WTC11 (cell line): ENCODE data around the gene NDUFA11. TPM values are rescaled to one million over a fixed set of nuclear protein-coding genes. Genes with fewer than 3 reads are reported as not detected.
"Not testable (repeated sequence)": the region's sequence is repeated elsewhere in the genome, so short reads cannot be mapped to it uniquely, and the experiment has no call there.

Experiments
- ATAC-seq: fragments of 200-7000 bp; cut with Tn5 transposase; 2 replicates; pipeline ENCODE4 v1.10.0; 2021; ENCODE audit warnings: mild to moderate bottlenecking, moderate library complexity
- CTCF ChIA-PET: fragments of 300-600 bp; sonication (Branson Sonifier 250); formaldehyde crosslinking; loops from one replicate; lab custom pipeline; 2021; ENCODE audit warnings: antibody characterized with exemption; lab: Charles Lee
- POLR2A ChIA-PET: fragments of 350-600 bp; sonication (Branson Sonifier 250); formaldehyde crosslinking; loops from one replicate; lab custom pipeline; 2021; ENCODE audit warnings: antibody characterized with exemption; lab: Charles Lee
- DNase-seq: peaks from one replicate; pipeline ENCODE4 v3.0.0; 2021; ENCODE audit warnings: low spot score
- H3K27ac Mint-ChIP-seq: 2 replicates; pipeline ENCODE4 v1.8.0; 2021; ENCODE audit warnings: mixed read lengths
- H3K27me3 Mint-ChIP-seq: 2 replicates; pipeline ENCODE4 v1.8.0; 2021; ENCODE audit warnings: low read depth, mild to moderate bottlenecking, moderate library complexity, mixed read lengths
- H3K36me3 Mint-ChIP-seq: 2 replicates; pipeline ENCODE4 v1.8.0; 2021; ENCODE audit warnings: mixed read lengths
- H3K4me1 Mint-ChIP-seq: 2 replicates; pipeline ENCODE4 v1.8.0; 2022; ENCODE audit warnings: mixed read lengths
- H3K4me3 Mint-ChIP-seq: 2 replicates; pipeline ENCODE4 v1.8.0; 2021; ENCODE audit warnings: mild to moderate bottlenecking, moderate library complexity, mixed read lengths
- H3K9me3 Mint-ChIP-seq: 2 replicates; pipeline ENCODE4 v1.8.0; 2021; ENCODE audit warnings: mixed read lengths
- CDX4 ChIP-seq: fragments of 250-450 bp; sonication (Bioruptor Pico); IDR thresholded peaks from 2 replicates; pipeline ENCODE4 v1.9.0; 2021; ENCODE audit warnings: moderate library complexity, mild to moderate bottlenecking, inconsistent platforms, borderline replicate concordance
- CREB1 ChIP-seq: sonication (generic); formaldehyde crosslinking; IDR thresholded peaks from 2 replicates; pipeline ENCODE4 v1.8.0; 2023; ENCODE audit warnings: mild to moderate bottlenecking, missing genetic modification reagents
- E2F1 ChIP-seq: sonication (generic); formaldehyde crosslinking; IDR thresholded peaks from 2 replicates; pipeline ENCODE4 v1.8.0; 2022; ENCODE audit warnings: mild to moderate bottlenecking, missing genetic modification reagents
- FOXP1 ChIP-seq: sonication (generic); formaldehyde crosslinking; IDR thresholded peaks from 2 replicates; pipeline ENCODE4 v1.8.0; 2022; ENCODE audit warnings: missing genetic modification reagents, mild to moderate bottlenecking, moderate library complexity, borderline replicate concordance
- GABPB1 ChIP-seq: sonication (generic); formaldehyde crosslinking; IDR thresholded peaks from 2 replicates; pipeline ENCODE4 v1.8.1; 2023; ENCODE audit warnings: mild to moderate bottlenecking, missing genetic modification reagents
- GTF2I ChIP-seq: fragments of 250-450 bp; sonication (Bioruptor Pico); conservative IDR thresholded peaks from 2 replicates; pipeline ENCODE4 v1.4.0; 2021; ENCODE audit warnings: mild to moderate bottlenecking
- IRF2 ChIP-seq: sonication (generic); formaldehyde crosslinking; IDR thresholded peaks from 2 replicates; pipeline ENCODE4 v1.8.0; 2022; ENCODE audit warnings: low read depth, missing genetic modification reagents, borderline replicate concordance
- KAT7 ChIP-seq: sonication (generic); formaldehyde crosslinking; IDR thresholded peaks from 2 replicates; pipeline ENCODE4 v1.8.1; 2023; ENCODE audit warnings: missing genetic modification reagents, mild to moderate bottlenecking, borderline replicate concordance
- MAX ChIP-seq: sonication (generic); formaldehyde crosslinking; IDR thresholded peaks from 2 replicates; pipeline ENCODE4 v1.8.0; 2022; ENCODE audit warnings: mild to moderate bottlenecking, missing genetic modification reagents
- PREB ChIP-seq: sonication (generic); formaldehyde crosslinking; IDR thresholded peaks from 2 replicates; pipeline ENCODE4 v1.8.1; 2022; ENCODE audit warnings: mild to moderate bottlenecking, missing genetic modification reagents, moderate library complexity, borderline replicate concordance
- SMAD3 ChIP-seq: sonication (generic); formaldehyde crosslinking; IDR thresholded peaks from 2 replicates; pipeline ENCODE4 v1.8.0; 2022; ENCODE audit warnings: missing genetic modification reagents, mild to moderate bottlenecking, borderline replicate concordance
- TCF7 ChIP-seq: sonication (generic); formaldehyde crosslinking; IDR thresholded peaks from 2 replicates; pipeline ENCODE4 v1.8.0; 2022; ENCODE audit warnings: mild to moderate bottlenecking, low read depth, missing genetic modification reagents, moderate library complexity
- TEAD4 ChIP-seq: sonication (generic); formaldehyde crosslinking; IDR thresholded peaks from 2 replicates; pipeline ENCODE4 v1.8.0; 2022; ENCODE audit warnings: mild to moderate bottlenecking, missing genetic modification reagents
- USF2 ChIP-seq: sonication (generic); formaldehyde crosslinking; IDR thresholded peaks from 2 replicates; pipeline ENCODE4 v1.8.1; 2023; ENCODE audit warnings: mild to moderate bottlenecking, missing genetic modification reagents, moderate library complexity
- ZBTB21 ChIP-seq: sonication (generic); formaldehyde crosslinking; IDR thresholded peaks from 2 replicates; pipeline ENCODE4 v1.8.1; 2023; ENCODE audit warnings: mild to moderate bottlenecking, missing genetic modification reagents, borderline replicate concordance
- ZNF219 ChIP-seq: sonication (generic); formaldehyde crosslinking; IDR thresholded peaks from 2 replicates; pipeline ENCODE4 v1.8.0; 2023; ENCODE audit warnings: missing genetic modification reagents, mild to moderate bottlenecking, borderline replicate concordance
- ZSCAN18 ChIP-seq: fragments of 250-450 bp; sonication (Bioruptor Pico); IDR thresholded peaks from 2 replicates; pipeline ENCODE4 v2.1.2; 2022; ENCODE audit warnings: mild to moderate bottlenecking, moderate library complexity
- total RNA-seq: library from RNA; stranded (reverse); gene quantifications from 3 replicates; pipeline ENCODE4 v1.2.3, GENCODE V29; 2021

The NDUFA11 gene
- total RNA-seq, 1 experiment from 2014 or later = 261 TPM

- Mint-ChIP-seq H3K9me3 (no peaks in the 10 kb centered on the region), H3K4me1 (0 out of 2 replicates have a peak, but pooled peaks cover 3% of the 10 kb centered on the region), H3K27me3 (peaks cover 33% of the 10 kb centered on the region), H3K27ac (no peak overlapping the region), H3K4me3 (no peak overlapping the region), H3K36me3 (no peaks in the 10 kb centered on the region)
- TF ChIP-seq TCF7 (CRISPR knock-in tag) (no peak), ZSCAN18 (no peak), ZNF219 (CRISPR knock-in tag) (no peak), E2F1 (no peak), SMAD3 (CRISPR knock-in tag) (no peak), KAT7 (no peak), GTF2I (no peak)
- DNase-seq (no peak), ATAC-seq (no peak)
- POLR2A ChIA-PET = no interaction called here
- CTCF ChIA-PET = interaction anchor here (0.5 to 4.5 kb wide), 8 partner anchors 8 to 85 kb away, joined by 3 to 66 read pairs (median 4); partner anchors contain the start of genes NDUFA11 and NRTN
Observed at GRCh38 chr19:5889288-5889971, 14.2 kb downstream of the NDUFA11 start.

- peaks cover 29% of the 10 kb centered on the region for H3K27me3 Mint-ChIP-seq
- DNase-seq, POLR2A ChIA-PET, H3K4me3 Mint-ChIP-seq, ATAC-seq, H3K9me3 Mint-ChIP-seq, H3K36me3 Mint-ChIP-seq, H3K27ac Mint-ChIP-seq: not testable (repeated sequence)
- CTCF ChIA-PET = interaction anchor here (1.2 kb wide), 1 partner anchor 80 kb away, joined by 5 read pairs; no protein-coding TSS in a partner anchor
- peaks cover 11% of the 10 kb centered on the region for H3K4me1 Mint-ChIP-seq
Observed at GRCh38 chr19:5884065-5884811, 19.4 kb downstream of the NDUFA11 start.

- H3K36me3 Mint-ChIP-seq, H3K9me3 Mint-ChIP-seq, ATAC-seq, H3K4me3 Mint-ChIP-seq, DNase-seq, POLR2A ChIA-PET, H3K27ac Mint-ChIP-seq: not testable (repeated sequence)
- CTCF ChIA-PET = interaction anchor here (0.6 to 1.3 kb wide), 5 partner anchors 13 to 151 kb away, joined by 3 to 5 read pairs (median 4); partner anchors contain the start of gene NRTN
- peaks cover 11% of the 10 kb centered on the region for H3K4me1 Mint-ChIP-seq
- H3K27me3 Mint-ChIP-seq = peaks cover 25% of the 10 kb centered on the region
Observed at GRCh38 chr19:5883157-5883873, 20.3 kb downstream of the NDUFA11 start.

- no peaks in the 10 kb centered on the region for H3K9me3 Mint-ChIP-seq
- H3K27me3 Mint-ChIP-seq = peaks cover 18% of the 10 kb centered on the region
- H3K27ac Mint-ChIP-seq = no peak overlapping the region
- ATAC-seq (no peak), DNase-seq (no peak)
- H3K36me3 Mint-ChIP-seq = no peaks in the 10 kb centered on the region
- ChIA-PET POLR2A (no interaction called here), CTCF (interaction anchor here (0.6 to 1.3 kb wide), 3 partner anchors 14 to 78 kb away, joined by 3 to 4 read pairs (median 3); partner anchors contain the start of gene NRTN)
- peaks cover 11% of the 10 kb centered on the region for H3K4me1 Mint-ChIP-seq
- no peak overlapping the region for H3K4me3 Mint-ChIP-seq
- TF ChIP-seq IRF2 (CRISPR knock-in tag) = no peak
- TF ChIP-seq CDX4 (CRISPR knock-in tag) = no peak
- TF ChIP-seq GABPB1 (CRISPR knock-in tag) = no peak
- TF ChIP-seq FOXP1 (CRISPR knock-in tag) = no peak
- no peak for TF ChIP-seq PREB (CRISPR knock-in tag)
- TF ChIP-seq CREB1 (CRISPR knock-in tag) = no peak
- no peak for TF ChIP-seq MAX (CRISPR knock-in tag)
- TF ChIP-seq USF2 = no peak
- no peak for TF ChIP-seq ZBTB21 (CRISPR knock-in tag)
- TF ChIP-seq TEAD4 = no peak
Observed at GRCh38 chr19:5882421-5882968, 21.1 kb downstream of the NDUFA11 start.
